Measurements from ENCODE around the gene MMP1.

DNA sequence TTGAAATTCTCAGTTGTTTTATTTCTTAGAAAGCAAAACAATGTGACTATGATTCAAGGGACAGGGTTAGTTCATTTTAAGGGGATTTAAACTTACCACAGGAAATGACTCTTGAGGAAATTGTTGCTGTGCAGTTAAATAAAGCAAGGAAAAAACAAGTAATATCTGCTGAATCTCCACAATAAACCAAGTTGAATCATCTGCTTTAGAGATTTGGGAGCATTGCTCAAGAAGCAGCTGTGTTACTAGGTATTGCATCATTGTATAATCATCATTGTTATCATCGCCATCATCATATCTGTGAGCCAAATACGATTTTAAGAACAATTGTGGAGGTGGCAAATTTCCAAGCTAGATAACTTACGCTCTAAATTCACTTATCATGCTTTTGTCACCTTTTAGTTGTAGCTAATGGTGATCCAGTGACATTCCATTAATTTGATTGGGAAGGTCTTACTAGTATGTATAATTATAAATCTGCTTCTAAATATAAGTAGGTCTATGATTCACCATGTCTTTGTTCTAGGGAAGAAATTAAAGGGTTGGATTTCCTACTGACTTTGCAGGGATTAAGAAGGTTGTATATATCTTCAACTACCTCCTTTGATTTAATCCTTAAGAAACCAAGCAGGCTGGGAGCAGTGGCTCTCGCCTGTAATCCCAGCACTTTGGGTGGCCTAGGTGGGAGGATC is 37.5 kb downstream of the MMP1 start:
- TF ChIP-seq, protein P1, sequence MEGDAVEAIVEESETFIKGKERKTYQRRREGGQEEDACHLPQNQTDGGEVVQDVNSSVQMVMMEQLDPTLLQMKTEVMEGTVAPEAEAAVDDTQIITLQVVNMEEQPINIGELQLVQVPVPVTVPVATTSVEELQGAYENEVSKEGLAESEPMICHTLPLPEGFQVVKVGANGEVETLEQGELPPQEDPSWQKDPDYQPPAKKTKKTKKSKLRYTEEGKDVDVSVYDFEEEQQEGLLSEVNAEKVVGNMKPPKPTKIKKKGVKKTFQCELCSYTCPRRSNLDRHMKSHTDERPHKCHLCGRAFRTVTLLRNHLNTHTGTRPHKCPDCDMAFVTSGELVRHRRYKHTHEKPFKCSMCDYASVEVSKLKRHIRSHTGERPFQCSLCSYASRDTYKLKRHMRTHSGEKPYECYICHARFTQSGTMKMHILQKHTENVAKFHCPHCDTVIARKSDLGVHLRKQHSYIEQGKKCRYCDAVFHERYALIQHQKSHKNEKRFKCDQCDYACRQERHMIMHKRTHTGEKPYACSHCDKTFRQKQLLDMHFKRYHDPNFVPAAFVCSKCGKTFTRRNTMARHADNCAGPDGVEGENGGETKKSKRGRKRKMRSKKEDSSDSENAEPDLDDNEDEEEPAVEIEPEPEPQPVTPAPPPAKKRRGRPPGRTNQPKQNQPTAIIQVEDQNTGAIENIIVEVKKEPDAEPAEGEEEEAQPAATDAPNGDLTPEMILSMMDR (IDR thresholded peaks at IDR 0.05): no peak
- TF ChIP-seq NFYB (CRISPR knock-in tag; conservative IDR thresholded peaks at IDR 0.05; ENCODE audit: low read depth) (no peak), HMGA2 (CRISPR knock-in tag; IDR thresholded peaks at IDR 0.05) (no peak), FOXJ3 (CRISPR knock-in tag; IDR thresholded peaks at IDR 0.05; ENCODE audit: borderline replicate concordance) (no peak), ATF2 (CRISPR knock-in tag; IDR thresholded peaks at IDR 0.05; ENCODE audit: borderline replicate concordance, low read depth) (no peak), ZNF121 (CRISPR knock-in tag; IDR thresholded peaks at IDR 0.05) (no peak)

All from WTC11 (cell line).